HG03103 (cell line): Measurements from ENCODE around the gene CCDC102B.
"Not testable (repeated sequence)": the region's sequence is repeated elsewhere in the genome, so short reads cannot be mapped to it uniquely, and the experiment has no call there.

Source experiments
- ATAC-seq: cut with Tn5 transposase; IDR thresholded peaks from one replicate; pipeline ENCODE4 v1.9.1; 2021; ENCODE audit warnings: low read depth; ENCODE audit not compliant: unreplicated experiment

CCDC102B gene

DNA sequence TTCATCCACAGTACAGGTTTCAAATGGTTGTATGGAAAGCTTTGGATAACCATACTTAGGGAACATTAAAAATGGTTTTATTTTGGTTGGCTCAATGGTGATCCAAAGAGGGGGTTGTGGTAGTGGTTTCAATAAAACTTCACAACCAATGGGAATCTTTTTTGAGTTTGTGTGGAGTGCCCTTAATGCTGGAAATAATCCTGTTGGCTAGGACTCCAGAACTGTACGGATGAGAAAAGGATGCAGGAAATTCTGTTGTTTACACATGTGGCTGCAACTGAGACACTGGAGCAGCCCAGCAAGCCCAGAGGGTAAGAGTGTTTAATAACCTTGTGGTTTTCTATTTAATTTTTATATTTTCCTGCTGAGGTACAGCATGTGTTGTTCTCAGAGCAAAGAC lies at the start of gene CCDC102B:
CCDC102B (plus strand) TSS at position 210 of the 400 bp plus-strand sequence. CDS start 38,684 bp downstream, outside the sequence.
- no peak for ATAC-seq

DNA sequence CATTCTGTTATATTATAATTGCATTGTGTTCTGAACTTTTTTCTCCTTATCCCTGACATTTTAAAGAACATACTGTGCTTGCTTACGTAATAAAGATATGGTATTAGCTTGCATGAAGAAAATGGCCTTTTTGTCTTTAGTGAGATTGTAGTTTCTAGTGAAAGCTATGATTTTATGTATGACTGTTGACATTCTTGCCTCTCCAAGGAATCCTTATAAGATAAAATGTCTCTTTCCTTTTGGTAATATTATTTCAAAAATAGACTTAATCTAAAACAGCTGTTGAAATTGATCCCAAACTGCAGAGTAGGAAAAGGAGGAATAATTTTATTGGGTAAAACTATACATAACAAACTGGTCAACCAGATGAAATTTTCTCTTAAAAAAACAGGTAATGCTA lies 40.8 kb upstream of the CCDC102B start:
- ATAC-seq = no peak

DNA sequence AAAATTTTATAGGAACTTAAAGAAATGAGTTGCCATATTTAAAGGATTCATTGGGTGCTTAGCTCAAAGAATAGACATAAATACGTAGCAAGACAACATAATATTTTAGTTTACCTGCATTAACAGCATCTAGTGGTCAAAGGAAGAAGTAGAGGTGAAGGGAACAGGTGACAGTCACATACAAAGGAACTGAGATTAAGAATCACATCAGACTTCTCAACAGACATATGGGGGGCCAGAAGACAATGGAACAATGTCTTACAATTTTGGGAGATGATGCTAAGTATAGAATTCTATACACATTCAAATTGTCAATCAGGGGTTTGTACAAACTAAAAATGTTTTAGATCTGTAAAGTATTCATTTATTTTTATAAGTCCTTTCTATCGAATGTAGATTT lies 38.6 kb upstream of the CCDC102B start:
- no peak for ATAC-seq

DNA sequence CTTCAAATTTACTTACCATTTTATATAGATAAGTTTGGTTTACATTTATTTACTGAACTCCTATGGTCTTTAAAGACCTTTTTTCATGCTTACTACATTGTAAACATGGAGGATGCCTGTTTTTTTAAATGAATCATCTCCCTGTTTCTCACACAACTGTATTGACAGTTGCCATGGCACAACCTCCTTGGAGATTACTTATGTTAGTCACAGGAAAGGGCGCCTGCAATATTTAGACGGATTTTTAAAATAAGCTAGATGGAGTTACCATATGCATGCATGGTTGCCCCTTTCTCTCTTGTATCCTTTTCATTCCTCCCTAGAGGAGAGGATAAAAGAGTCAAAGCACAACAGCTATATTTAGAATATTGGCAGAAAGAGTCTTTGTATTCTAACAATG lies 34.8 kb upstream of the CCDC102B start:
- no peak for ATAC-seq

DNA sequence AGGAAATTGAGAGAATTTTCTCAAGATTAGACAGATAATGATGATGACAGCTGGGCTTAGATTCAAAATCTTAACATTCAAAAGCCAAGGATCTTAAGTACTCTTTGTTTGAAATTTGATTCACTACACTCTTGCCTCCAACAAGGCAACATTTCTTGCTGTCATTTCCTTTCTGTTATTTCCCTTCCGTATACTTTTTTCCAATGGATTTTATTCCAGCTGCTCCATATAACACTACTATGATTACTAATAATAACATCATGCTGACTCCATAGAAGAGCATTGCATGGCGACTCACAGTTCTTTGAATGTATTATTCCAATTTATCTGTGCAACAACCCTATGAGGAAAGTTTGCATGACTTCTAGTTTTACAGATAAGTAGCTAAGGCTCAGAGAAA lies 33.9 kb upstream of the CCDC102B start:
- no peak for ATAC-seq

DNA sequence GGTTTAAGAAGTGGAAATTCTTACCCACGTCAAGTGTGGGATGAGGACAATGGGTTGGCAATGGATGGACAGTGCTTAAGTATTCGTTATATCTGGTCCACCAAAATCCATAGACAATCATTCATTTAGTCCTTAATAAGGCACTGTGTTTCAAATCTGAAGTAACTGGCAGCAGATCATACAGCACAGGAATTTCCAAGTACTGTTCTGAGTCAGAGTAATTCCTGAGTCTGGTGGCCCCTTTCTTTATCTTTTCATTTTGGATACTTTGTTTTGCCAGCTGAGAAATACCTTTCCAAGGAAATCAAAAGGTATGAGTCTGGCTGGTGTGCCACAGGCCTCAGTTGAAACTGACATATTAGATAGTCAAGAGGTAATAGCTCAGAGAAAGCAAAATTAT lies 31.4 kb upstream of the CCDC102B start:
- no peak for ATAC-seq

DNA sequence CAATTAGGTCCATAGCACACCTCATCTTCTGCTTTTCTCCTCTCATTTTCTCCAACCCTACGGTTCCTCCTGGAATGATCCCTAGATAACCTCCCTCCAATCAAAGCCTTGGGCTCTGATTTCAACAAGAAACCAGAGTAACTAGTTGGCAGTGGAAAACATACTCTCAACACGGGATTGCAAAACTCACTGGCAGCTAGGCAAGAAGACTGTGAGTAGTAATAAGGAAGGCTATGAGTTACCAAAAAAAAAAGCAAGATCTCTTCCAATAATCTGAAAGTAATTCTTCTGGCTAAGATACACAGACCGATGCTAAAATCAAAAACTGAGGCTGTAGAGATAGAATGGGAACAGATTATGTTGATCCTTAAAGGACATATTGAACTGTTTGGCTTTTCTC lies 28.4 kb upstream of the CCDC102B start:
- no peak for ATAC-seq

DNA sequence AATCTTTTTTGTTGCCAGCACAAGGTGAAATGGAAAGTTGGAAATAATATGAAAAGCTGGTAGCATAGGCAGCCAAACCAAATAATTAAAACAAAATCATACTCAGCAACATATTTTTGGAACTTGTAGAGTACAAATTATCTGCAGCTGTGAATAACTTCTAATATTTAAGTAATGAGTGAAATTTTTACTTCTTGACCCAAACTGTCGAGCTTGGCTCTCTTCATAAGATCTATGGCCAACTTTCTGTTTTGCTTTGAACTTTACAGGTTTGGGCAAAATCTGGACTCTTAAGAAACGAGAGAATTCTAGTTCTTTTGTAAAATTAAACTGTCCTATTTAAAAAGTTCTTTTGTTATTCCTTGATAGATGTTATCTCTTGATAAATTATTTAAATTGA lies 25.6 kb upstream of the CCDC102B start:
- no peak for ATAC-seq

DNA sequence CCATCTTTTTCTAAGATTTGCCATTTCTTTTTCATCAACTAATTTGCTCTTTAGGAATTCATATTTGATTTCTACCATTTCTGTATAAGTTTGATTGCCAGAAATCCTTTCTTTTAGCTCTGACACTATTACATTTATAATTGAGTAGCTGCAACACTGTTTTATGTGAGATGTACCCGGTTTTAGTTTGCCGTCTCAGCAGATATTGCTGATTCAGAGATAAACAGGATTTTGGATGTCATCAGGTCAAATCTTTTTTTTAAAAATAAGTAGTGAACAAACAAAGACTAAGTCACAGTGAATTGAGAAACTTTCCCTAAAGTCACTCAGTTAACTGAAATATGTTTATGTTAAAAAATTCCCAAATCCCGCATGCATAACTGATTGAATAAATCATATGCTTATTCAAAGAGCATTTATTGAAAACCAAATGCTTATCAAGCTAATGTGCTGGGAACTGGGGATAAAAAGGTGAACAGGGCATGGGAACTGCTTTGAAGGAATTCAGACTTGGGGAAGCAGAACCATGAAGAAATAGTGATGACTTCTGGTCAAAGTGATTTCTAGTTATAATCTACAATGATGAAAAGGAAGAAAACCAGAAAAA lies 19.5 kb upstream of the CCDC102B start:
- no peak for ATAC-seq

DNA sequence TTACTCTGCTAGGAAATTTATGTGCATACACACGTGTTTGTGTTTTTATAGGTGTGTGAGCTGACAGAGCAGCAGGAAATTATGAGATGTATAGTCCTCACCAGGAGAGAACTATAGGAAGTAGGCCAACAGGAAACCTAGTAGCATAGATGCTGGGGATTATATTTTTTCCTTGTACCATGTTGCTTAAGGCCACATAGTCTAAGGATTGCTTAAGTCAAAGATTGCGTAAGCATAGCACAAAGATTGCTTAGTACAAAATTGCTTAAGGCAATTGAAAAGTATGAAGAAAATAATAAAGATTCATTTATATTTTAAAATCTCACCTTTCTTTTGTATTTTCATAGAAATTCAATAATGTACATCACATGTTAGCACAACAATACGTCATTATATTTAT lies 18.7 kb upstream of the CCDC102B start:
- no peak for ATAC-seq

DNA sequence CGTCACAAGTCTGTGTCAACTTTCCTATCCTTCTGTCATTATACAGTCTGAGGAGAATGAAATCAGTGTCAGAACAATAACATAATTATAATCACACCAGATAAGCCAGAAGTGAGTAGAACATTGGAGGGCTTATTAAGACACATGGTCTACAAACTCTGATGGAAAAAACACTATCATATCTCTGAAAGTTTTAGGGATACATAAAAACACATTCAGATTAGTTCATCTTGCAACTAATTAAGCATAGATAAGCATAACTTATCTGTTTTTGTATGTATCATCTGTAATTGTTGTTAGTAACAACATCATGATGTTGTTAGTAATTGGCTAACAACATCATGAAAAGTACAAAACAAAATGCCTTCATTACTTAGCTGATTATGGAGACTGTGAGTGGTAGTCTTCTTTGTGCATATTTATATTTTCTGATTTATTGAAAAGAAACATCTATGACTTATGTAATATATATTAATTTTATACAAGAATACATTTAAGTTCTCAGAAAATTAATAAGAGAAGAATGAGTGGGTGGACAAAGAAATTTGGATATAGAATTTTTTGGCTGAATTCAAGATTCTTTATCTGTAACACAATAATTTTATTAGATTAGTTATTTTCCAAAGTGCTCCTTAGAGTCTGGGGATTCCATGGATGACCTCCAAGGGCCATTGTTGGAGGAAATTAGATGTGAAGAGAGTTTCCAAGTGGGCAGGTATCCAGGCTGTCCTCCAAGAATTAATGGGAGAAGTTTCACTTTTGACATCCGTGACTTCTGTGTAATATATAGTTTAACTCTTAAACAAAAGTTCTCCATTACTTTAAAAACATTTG lies 16.9 kb upstream of the CCDC102B start:
- no peak for ATAC-seq

DNA sequence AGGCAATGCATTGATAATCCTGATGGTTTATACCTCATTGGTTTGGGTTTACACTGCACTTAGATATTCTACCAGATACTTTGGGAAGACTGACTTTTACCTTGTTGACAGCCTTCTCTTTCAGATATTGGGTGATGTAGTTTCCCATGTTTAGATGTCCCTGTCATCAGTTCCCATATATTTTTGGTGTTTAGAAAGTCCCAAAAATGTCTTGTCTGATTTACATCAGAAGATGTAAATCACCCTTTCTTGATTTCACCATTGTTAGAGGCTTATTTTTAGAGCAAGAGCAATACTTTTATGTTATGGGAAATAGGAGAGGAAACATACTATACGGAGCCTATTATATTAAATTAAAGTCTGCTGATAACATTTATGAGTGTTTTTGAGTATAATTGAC lies 14.4 kb upstream of the CCDC102B start:
- no peak for ATAC-seq

DNA sequence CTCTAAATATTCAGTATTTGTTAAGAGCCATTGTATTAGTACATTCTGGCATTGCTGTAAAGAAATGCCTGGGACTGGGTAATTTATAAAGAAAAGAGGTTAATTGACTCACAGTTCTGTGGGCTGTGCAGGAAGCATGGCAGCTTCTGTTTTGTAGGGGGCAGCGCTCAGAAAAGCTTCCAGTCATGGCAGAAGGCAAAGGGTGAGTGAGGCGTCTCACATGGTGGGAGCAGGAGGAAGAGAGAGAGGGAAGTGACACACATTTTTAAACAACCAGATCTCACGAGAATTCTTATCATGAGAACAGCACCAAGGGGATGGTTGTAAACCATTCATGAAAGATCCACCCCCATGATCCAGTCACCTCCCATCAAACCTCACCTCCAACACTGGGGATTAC lies 13.8 kb upstream of the CCDC102B start:
- ATAC-seq = no peak

DNA sequence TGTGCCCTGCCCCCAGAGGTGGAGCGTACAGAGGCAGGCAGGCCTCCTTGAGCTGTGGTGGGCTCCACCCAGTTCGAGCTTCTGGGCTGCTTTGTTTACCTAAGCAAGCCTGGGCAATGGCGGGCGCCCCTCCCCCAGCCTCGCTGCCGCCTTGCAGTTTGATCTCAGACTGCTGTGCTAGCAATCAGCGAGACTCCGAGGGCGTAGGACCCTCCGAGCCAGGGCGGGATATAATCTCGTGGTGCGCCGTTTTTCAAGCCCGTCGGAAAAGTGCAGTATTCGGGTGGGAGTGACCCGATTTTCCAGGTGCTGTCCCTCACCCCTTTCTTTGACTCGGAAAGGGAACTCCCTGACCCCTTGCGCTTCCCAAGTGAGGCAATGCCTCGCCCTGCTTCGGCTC lies 7.6 kb upstream of the CCDC102B start:
- ATAC-seq = not testable (repeated sequence)

DNA sequence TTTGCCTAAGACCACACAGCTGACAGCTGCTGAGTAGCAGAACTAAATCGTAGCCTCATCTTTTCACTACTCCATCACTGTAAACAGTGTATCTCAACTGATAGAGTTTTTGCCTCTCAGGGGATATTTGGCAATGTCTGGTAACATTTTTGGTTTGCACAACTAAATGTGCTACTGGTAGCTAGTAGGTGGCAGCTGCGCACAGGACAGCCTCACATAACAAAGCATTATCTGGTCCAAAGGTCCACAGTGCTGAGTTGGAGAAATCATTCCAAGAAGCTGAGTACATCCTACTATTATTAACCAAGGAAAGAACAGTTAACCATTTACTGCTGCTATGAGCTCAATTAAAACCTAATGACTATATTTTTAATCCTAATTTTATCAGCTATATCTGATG lies 6.1 kb upstream of the CCDC102B start:
- no peak for ATAC-seq

DNA sequence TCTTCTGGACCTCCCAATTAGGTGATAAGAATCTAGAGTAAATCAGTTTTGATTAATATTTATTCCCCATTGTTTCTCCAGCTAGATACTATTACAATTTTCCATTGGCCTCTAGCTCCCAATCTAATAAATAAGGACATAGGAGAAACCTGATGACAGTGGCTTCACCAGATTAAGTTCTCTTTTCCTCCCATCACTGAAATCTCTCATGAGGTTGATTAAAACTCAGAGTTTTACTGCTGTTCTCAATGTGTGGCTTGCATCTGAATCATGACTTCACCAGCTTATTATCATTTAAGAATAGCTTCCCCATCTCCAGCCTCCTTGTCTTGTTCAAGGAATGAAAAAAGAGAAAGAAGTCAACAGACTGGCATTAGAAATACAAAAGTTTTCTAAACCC lies 3.9 kb upstream of the CCDC102B start:
- no peak for ATAC-seq

DNA sequence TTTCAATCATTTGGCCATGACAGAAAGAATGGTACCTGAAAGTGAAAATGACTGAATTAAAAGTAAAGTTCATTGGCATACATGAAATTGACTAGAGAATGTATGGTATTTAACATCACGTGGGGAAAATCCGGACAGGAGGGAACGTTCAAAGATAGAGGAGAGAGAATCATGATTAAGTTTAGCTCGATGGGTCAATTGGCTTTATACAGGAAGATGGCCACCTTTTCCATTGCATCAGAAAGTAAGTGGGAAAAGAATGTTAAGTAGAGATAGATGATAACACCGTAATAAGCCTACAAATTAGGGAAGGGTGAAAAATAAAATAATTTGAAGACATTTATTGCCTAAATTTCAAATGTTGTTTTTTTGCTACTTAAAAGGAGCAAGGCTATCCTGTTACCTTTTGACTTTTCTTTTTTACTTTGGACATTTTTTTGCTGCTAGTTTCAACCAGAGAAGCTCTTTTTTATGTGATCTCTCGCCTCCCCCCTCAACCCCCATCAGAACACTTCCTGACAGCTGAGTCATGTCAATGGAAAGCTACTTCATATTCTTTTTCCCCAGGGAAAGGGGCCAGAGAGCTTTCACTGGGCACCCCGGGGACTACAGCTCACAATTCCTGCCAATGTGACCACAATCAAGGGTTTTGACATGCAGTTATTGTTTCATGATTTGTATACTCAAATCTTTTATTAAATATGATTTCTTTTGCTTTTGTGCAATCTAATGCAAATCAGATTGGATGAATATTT lies 767 bp upstream of the CCDC102B start:
- no peak for ATAC-seq

DNA sequence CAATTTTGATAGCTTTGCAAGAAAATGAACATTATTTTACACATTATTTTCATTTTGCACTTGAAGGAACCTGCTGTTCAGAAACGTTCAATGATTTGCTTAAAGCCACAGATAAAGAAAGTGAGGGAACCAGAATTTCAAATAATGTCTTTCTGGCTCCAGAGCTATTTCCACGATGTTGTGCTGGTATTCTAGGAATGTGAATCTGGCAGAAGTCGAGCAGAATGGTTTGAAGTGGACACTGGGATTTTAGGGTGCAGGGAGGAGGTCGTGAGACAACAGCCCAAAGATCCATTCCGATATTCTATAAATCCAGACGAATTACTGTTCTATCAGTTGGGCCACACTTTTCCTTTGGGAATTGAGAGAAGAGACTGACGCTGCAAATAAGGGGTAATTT lies 2.2 kb downstream of the CCDC102B start:
- no peak for ATAC-seq

DNA sequence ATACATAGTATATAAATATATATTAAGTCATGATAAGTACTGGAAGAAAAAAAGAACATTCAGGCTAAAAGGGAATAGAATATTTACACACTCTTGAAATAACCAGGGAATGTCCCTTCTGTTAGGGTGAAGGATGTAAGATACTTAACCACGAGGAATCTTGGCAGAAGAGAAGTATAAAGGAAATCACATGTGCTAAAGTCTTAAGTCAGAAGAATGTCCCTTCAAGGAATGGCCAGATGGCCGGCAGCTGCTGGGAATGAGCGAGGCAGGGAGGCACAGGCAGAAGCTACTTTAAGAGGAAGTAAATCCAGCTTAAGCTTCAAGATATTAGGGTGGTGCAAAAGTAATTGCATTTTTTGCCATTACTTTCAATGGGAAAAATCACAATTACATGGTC lies 5.5 kb downstream of the CCDC102B start:
- ATAC-seq = no peak

DNA sequence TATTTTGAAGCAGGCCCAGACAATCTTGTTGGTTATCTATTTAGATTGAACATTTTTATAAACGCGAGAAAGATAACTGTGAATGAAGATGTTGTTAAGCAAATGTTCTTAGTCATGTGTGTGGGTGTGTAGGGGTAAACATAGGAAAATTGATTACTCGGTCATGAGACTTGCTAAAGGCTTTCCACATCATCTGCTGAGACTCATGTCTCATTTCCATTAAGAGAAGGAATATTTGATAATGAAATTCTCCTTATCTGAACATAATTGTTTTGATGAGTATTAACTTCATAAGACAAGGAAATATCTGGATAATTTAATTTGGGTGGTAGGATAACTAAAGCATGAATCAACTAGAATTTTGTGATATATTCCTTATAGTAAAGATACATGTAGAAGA lies 19.7 kb downstream of the CCDC102B start:
- no peak for ATAC-seq

DNA sequence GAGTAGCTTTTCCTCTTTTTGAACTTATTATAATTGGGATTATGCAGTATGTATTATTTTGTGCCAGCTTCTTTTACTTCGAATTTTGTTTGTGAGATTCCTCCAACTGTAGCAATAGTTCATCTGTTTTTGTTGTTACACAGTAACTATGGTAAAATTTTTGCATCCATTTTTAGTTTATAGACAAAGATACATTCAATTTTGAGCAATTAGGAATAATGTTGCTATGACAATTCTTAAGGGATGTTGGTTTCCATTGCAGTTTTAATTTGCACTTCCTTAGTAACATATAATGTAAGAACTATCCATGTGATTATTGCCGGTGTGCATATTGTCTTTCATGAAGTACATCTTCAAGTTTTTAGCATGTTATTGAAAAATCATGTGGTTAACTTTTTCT lies 20.7 kb downstream of the CCDC102B start:
- no peak for ATAC-seq

DNA sequence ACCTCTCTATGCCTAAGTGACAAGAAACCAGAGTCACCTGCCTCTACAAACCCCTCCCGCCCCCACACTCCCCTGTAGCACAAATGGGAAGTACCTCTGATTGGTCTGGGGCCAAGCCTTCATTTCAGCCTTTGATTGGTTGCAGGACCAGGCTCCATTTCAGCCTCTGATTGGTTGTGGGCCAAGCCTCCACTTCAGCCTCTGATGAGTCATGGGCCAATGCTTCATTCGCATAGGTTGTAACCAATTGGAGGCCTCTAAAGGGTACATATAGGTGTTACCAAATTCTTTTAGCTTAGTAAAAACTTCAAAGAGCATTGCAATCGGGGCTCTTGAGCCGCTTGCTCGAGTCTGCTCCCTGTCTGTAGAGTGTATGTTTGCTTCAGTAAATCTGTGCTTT lies 25.0 kb downstream of the CCDC102B start:
- no peak for ATAC-seq
